Activated gamma-delta T cell treated with anti-CD3 and anti-CD28 coated beads, Interleukin-2, amount 50 U/mL, for 16 hours (primary cell): Measurements from ENCODE around the gene KDM1A.

Experiments
- DNase-seq: peaks from one replicate; pipeline ENCODE4 v3.0.0-alpha.2; 2020; ENCODE audit warnings: low read depth

KDM1A gene

DNA sequence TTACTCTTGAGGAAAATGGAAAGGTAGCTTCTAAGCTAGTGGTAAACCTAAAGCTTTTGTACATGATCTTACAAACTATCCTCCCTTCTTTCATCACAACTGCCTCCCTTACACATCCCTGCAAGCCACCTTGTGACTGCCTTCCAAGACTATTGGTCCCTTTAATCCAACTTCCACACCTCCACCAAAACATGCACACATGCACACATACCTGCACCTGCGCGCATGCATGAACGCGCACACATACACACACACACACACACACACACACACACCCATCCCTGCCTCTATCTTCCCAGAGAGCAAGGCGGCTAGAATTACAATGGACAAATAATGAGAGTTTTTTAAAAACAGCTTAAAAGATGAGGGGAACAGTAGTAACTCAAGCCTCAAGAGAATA, 91.1 kb downstream of the KDM1A start:
- no peak for DNase-seq

- DNase-seq: no peak
Measured at GRCh38 chr1:23111600-23112535, 92.6 kb downstream of the KDM1A start.

DNA sequence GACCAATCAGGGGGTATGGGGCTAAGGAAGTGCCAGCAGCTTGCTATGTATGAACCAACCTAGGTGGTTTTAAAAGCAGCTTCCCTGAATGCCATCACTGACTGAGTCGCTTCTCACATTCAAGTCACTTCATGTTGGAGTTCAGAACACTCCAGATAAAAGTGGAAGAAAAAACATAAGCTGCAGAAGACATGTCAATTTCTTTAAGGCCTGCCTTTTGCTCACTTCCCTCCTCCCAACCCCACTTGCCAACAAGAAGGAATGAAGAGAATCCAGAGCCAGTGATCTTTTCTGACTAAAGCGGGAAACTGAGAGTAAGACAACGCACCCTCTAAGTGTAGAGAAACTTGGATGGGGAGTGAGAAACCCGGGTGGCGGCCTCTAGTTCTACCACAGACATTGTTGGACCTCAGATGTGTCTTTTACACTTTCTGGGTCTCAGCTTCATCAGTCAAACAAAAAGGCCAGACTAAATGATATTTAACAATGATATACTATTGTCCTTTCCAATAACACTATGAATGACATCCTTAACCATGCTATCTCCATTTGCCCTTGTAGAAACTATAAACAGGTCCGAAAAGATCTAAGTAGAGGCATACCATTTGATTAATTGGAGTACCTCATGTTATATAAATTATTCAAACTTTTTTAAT, 95.3 kb downstream of the KDM1A start:
- no peak for DNase-seq

DNA sequence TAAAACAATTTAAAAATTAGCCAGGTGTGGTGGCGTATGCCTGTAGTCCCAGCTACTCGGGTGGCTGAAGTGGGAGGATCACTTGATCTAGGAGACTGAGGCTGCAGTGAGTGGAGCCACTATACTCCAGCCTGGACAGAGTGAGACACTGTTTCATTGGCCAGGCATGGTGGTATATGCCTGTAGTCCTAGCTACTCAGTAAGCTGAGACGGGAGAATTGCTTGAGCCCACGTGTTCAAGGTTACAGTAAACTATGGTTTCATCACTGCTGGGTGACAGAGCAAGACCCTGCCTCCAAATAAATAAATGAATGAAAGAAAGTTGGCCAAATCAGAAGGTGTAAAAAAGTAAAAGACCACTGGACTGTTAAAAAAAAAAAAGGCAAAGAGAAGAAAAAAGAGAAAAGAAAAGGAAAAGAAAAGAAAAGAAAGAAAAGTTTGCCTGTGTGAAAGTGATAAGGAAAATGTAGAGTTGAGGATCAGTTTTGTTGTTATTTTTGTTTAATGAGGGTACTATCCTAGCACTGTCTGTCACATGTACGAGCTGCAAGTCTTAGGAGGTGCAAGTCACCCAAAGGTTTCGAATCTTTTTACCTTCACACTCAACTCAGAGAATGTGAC, 97.1 kb downstream of the KDM1A start:
- DNase-seq: no peak

- DNase-seq: no peak
Measured at GRCh38 chr1:23116921-23117699, 97.8 kb downstream of the KDM1A start.

GRCh38 chr1:23118407-23118806, 99.1 kb downstream of the KDM1A start:
- no peak for DNase-seq

- DNase-seq: no peak
Measured at GRCh38 chr1:23118957-23119792, 99.9 kb downstream of the KDM1A start.

- no peak for DNase-seq
Measured at GRCh38 chr1:23120383-23120782, 101.1 kb downstream of the KDM1A start.

- DNase-seq: no peak
Measured at GRCh38 chr1:23122023-23122748, 102.9 kb downstream of the KDM1A start.

- no peak for DNase-seq
Measured at GRCh38 chr1:23122796-23123195, 103.5 kb downstream of the KDM1A start.

GRCh38 chr1:23123528-23123927, 104.3 kb downstream of the KDM1A start:
- no peak for DNase-seq

GRCh38 chr1:23124259-23125026, 105.2 kb downstream of the KDM1A start:
- DNase-seq: no peak

DNA sequence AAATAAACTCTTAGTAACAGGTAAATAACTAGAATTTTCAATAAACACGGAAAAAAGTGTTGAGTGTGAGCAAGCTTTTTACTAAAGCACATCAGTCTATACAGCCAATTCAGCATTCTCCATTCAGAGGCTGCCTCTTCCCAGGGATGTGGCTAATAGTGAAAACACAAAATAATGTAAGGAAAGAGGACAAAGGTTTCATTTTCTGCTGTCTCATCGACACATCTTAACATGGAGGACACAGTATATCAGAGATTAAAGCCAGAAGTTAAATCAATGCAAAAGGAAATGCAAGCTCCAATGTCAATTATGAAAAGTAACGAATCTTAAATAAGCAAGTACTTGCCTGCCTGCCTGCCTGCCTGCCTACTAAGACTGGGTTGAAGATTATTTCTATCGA, 106.2 kb downstream of the KDM1A start:
- DNase-seq: no peak

GRCh38 chr1:23126200-23126599, 106.9 kb downstream of the KDM1A start:
- no peak for DNase-seq

DNA sequence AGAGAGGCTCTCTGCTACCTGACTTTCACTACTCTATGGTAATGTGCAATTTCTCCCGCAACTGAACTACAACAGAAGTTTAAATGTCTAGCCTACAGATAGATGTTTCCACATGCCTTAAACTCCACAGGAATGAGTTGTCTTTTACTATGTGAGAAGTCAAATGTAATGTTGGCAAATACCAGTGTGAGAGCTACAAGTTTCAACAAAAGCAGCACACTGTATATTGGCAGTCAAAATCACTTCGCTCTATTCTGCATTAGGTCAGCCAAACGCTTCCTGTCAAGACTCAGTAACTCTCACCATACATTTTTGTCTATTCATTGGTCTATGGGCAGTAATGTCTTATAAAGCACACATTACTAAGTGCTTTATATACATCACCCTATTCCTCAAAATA, 107.5 kb downstream of the KDM1A start:
- DNase-seq: no peak

DNA sequence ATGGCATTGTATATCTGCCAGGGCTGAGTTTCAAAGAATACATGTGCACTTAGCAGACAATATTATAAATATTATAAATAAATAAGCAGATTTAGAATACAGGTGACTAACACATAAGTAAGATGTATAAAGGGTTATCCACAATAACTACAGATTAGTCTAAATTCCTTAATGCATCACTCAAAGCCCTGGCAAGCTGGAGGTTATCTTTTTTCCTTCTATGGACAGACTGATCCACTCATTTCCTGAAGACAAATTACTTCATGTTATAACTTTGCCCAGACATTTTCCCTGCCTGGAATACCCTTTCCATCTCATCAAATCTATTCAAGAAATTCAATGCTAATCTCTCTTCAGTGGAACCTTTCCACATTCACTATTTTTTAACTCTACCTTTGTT, 110.6 kb downstream of the KDM1A start:
- DNase-seq: no peak

- DNase-seq: no peak
Measured at GRCh38 chr1:23132033-23132432, 112.8 kb downstream of the KDM1A start.
